NCI-H226 (cell line): Measurements from ENCODE around the gene HOXA9.

Experiments
- DNase-seq: peaks from one replicate; pipeline ENCODE4 v3.0.0-alpha.2; 2015

The HOXA9 gene

DNA sequence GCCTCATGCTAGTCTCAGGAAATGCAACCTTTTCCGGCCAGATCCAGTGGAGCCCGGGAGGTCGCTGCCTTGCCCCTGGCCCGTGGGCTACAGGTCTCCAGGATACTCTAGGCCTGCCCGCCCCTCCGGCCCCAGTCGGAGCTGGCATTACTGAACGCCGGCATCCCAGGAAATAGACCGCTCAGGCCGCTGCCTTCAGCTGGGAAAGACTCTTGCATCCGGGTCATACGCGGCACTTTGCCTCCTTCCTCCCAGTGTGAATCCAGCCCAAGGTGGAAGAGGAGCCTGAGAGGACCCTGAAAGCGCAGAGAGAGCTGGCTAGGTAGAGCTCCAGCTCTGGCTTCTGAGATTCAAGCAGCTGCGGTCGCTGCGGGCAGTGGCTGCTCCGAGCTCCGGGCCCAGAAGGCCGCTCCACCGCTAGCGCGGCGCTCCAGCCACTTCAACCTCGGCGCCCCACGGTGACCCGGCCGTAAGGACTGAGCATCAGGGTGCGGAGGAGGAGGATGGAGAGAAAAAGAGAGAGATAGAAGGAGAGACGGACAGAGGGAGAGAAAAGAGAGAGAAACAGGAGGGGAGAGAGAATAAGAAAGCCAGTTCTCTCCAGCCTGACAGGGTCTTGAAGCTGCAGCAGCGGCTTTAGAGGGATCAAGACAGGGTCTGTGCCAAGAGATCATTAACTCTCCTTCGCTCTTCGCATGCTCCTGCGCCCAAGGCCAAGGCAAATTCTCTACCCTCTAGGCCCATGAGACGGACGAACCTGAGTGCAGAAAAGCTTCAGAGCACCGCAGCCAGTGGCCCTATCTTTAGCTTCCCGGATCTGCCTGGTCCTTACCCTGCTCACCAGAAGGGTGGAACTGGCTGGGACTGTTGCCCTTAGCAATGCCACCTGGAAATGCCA, 10.5 kb upstream of the HOXA9 start:
- DNase-seq, result no peak

GRCh38 chr7:27174874-27175625, 9.7 kb upstream of the HOXA9 start:
- no peak for DNase-seq

GRCh38 chr7:27173956-27174873, 8.9 kb upstream of the HOXA9 start, which contains the start of gene HOXA10:
HOXA10 (minus strand) TSS chr7:27174320; CDS start chr7:27174306, 14 bp downstream.
- no peak for DNase-seq

- DNase-seq, result no peak
Measured at GRCh38 chr7:27173511-27173955, 8.2 kb upstream of the HOXA9 start.

DNA sequence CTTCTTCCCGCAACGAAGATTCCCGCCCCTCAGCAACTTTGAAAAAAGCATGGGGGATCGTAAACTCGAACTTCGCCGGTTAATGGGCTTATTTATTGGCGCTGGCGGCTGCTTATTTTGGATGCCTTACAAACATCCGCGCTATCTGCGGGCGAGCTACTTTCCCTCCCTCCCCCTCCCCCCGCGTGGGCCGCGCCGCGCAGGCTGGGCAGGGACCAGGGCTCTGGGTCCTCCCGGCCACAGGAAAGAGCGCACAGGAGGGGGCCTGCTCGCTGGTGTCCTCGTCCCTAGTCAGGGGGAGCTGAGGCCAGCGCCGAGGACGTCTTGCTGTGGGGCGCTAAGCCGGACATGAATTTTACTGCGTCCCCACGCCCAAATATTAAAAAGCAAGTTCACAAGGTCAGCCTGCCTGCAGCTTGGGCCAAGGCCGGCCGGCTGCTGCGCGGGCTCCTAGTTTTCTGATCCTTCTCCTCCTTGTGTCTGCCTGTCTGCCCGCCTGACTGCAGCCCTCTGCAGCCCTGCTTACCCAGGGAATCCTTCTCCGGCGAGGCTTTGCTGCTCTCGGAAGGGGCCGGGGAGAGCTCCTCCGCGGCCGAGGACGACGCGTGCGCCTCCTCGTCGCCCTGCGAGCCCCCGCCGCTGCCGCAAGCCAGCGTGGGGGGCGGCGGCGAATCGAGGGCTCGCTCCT, 7.6 kb upstream of the HOXA9 start:
- peak; percentile 52 for DNase-seq

- DNase-seq, result no peak
Measured at GRCh38 chr7:27172315-27172774, 7.0 kb upstream of the HOXA9 start.

- DNase-seq, result no peak
Measured at GRCh38 chr7:27171637-27172314, 6.4 kb upstream of the HOXA9 start.

DNA sequence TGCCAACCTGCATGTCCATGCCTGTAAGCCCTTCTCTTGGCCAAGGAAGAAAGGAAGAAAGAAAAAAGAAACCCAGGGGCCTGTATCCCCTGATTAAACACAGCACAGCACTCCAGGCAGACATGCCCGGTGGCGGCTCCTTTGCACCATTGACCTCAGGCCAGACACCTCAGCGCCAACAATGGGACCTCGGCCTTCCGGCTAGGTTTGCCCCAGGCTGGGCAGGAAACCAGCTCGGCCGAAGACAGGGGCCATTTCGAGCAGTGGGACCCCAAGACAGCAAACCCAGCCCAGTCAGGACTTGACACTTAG, 5.9 kb upstream of the HOXA9 start:
- no peak for DNase-seq

- DNase-seq, result no peak
Measured at GRCh38 chr7:27170426-27171324, 5.3 kb upstream of the HOXA9 start.

GRCh38 chr7:27169658-27170425, 4.5 kb upstream of the HOXA9 start:
- DNase-seq, result no peak

DNA sequence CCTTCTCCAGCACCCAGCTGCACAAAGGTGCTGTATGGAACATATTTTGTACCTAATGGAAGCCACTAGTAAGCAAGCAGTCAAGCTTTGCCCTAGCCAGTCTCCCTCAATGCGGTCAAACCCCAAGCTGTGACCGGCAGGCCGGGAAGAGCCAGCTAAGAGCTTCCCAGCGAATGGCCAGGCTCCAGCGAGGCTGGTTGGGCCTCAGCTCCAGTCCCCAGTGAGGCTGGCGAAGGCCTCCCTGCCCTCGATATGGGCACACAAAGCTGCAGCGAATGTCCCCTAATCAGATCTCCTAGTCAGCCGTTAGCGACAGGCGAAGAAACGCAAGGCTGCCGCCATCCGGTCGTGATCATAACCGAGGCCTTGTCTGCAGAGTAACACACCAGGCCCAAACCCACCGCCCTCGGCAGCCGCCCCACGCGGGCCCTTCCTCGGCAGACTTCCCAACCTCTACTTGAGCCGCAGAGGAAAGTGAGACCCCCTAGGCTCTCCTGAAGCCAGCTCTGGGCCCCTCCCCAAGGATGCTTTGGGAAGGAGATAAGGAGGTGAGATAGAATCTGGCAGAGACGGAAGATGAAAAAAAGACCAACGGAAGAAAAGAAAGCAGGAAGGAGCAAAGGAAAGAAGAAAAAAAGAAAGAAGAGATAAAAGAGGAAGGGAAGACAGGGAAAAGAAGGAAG, 3.1 kb upstream of the HOXA9 start:
- DNase-seq, result no peak

GRCh38 chr7:27167916-27168264, 2.6 kb upstream of the HOXA9 start:
- DNase-seq, result no peak

GRCh38 chr7:27166531-27167505, 1.5 kb upstream of the HOXA9 start:
- no peak for DNase-seq

DNA sequence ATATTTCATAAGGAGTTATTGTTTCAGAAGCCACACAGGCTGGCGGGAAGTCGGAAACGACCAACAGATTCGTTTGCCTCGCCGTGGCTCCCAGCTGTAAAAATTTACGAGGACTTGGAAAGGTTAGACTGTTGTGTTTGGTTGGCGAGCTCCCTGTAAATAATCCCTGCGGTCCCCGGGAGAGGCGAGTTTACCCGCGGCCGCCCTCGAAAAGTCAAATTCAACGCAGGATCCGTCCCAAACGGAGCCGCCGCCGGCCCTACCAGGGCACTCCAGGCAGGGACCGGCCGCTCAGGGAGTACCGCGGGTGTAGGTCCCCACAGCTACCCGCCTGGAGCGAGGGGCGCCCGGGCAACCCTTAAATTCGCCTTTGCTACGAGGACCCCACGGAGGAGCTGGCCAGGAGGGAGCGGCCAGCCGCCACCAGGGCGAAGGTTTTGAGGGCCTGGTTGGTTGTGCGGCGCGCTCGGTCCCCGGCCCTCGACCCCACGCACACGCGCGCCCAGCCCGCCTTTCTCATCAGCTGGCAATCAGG, 726 bp upstream of the HOXA9 start:
- DNase-seq, result no peak

- DNase-seq, result no peak
Measured at GRCh38 chr7:27164367-27165088, 809 bp downstream of the HOXA9 start.

DNA sequence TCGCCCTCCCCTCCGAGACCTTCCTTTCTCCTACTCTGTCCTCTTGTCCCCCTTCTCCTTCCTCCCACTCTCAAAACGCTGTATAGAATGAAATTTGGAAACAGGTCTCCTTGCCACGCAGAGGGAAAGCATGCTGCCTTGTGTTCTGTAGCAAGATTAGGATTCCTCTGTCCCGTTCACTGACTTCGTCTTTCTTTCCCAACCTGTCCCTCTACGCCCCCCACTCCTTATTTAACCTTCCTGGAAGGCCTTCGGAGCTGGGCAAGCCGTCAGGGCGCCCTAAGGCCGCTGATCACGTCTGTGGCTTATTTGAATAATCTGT, 1.3 kb downstream of the HOXA9 start:
- DNase-seq, result no peak
